ENCODE results near the gene AXL.

AXL gene

DNA sequence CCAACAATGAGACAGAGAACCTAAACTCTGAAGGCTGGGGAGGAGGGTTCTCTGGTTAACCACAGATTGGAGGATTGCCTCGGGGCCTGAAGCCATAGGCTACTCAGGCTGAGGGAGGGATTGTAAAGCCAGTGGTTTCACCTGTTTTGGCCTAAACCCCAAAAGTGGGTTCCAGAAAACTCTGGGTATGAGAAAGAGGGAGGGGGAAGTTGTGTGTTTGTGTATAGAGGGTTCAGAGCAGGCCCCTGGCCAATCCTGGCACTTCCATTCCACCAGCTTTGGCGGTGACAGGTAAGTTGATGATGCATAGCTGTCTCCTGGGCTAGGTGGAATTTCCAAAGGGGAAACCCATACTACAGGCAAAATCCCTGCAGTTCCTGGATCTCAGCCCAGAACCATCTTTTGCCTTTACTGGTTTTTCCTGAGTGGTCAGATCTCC, 77.4 kb downstream of the AXL start:
- Histone ChIP-seq H3K4me3 (ENCODE audit: low read length) (no peak overlapping the region), H3K9me3 (ENCODE audit: insufficient read depth, low read length) (no peaks in the 10 kb centered on the region), H3K4me1 (ENCODE audit: low read length) (peaks cover 42% of the 10 kb centered on the region), H3K27me3 (ENCODE audit: low read depth, low read length) (no peaks in the 10 kb centered on the region), H3K36me3 (replicated peaks; ENCODE audit: low read depth, low read length) (peaks cover 96% of the 10 kb centered on the region), H3K79me2 (ENCODE audit: low read length) (peaks cover 43% of the 10 kb centered on the region), H4K20me1 (ENCODE audit: insufficient read depth, low read length) (no peaks in the 10 kb centered on the region), H3K27ac (ENCODE audit: low read length) (peak overlapping the region; percentile 91), H3K4me2 (ENCODE audit: low read length) (peak overlapping the region; percentile 79; the same call in 1 of the 2 replicates), H2AFZ (ENCODE audit: low read depth, low read length) (no peak overlapping the region), H3K9ac (ENCODE audit: low read length) (peak overlapping the region; percentile 43; the same call in 1 of the 2 replicates)
- TF ChIP-seq EZH2phosphoT487 (IDR thresholded peaks at IDR 0.05; ENCODE audit: low read depth): no peak
- TF ChIP-seq, protein P1, sequence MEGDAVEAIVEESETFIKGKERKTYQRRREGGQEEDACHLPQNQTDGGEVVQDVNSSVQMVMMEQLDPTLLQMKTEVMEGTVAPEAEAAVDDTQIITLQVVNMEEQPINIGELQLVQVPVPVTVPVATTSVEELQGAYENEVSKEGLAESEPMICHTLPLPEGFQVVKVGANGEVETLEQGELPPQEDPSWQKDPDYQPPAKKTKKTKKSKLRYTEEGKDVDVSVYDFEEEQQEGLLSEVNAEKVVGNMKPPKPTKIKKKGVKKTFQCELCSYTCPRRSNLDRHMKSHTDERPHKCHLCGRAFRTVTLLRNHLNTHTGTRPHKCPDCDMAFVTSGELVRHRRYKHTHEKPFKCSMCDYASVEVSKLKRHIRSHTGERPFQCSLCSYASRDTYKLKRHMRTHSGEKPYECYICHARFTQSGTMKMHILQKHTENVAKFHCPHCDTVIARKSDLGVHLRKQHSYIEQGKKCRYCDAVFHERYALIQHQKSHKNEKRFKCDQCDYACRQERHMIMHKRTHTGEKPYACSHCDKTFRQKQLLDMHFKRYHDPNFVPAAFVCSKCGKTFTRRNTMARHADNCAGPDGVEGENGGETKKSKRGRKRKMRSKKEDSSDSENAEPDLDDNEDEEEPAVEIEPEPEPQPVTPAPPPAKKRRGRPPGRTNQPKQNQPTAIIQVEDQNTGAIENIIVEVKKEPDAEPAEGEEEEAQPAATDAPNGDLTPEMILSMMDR (IDR thresholded peaks at IDR 0.05; ENCODE audit: low read depth, low read length): no peak

DNA sequence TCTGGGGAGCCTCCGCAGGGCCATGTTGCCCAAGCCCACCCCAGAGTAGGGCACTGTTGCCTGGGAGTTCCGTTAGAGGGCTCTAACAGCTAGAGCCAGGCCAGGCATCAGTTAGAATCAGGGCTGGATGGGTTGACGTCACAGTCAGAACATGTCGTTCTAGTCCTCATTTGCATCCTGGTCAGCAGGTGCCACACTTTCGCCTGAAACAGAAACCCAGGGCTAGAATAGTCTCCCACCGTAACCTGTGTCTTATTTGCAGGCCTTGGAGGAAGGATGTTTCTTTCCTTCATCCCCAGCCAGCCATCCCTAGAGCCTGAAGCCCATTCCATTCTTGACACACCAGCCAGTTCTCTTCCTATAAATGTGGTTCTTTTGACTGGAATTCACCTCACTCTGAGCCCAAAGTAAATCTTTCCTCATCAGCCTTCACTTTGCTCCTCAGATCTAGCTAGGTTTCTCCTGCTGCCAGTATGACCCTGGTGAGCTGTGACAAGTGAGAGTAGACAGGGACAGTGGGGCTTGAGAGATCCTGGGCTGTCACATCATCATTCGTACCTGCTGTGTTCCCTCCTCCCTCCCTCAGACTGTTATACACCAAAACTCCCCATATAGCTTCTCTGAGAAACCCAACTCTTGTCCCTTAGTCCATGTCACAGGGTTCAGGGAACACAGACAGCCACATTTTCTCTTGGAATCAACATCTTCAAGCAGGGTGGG, 78.8 kb downstream of the AXL start:
- peak overlapping the region; percentile 55 for H3K4me3 ChIP-seq (ENCODE audit: low read length)
- peaks cover 40% of the 10 kb centered on the region for H3K79me2 ChIP-seq (ENCODE audit: low read length)
- H3K4me1 ChIP-seq (ENCODE audit: low read length): peaks cover 42% of the 10 kb centered on the region
- H3K9ac ChIP-seq (ENCODE audit: low read length): peak overlapping the region; percentile 64
- H3K36me3 ChIP-seq (replicated peaks; ENCODE audit: low read depth, low read length): peaks cover 95% of the 10 kb centered on the region
- no peaks in the 10 kb centered on the region for H3K27me3 ChIP-seq (ENCODE audit: low read depth, low read length)
- peak overlapping the region; percentile 79 for H3K4me2 ChIP-seq (ENCODE audit: low read length)
- no peaks in the 10 kb centered on the region for H3K9me3 ChIP-seq (ENCODE audit: insufficient read depth, low read length)
- peak overlapping the region; percentile 91 for H3K27ac ChIP-seq (ENCODE audit: low read length)
- TF ChIP-seq, protein P1 (IDR thresholded peaks at IDR 0.05; ENCODE audit: low read depth, low read length): peak; percentile 34; the same call in 1 of the 2 replicates
- no peak for TF ChIP-seq EZH2phosphoT487 (IDR thresholded peaks at IDR 0.05; ENCODE audit: low read depth)
- H4K20me1 ChIP-seq (ENCODE audit: insufficient read depth, low read length): no peaks in the 10 kb centered on the region
- H2AFZ ChIP-seq (ENCODE audit: low read depth, low read length): no peak overlapping the region

DNA sequence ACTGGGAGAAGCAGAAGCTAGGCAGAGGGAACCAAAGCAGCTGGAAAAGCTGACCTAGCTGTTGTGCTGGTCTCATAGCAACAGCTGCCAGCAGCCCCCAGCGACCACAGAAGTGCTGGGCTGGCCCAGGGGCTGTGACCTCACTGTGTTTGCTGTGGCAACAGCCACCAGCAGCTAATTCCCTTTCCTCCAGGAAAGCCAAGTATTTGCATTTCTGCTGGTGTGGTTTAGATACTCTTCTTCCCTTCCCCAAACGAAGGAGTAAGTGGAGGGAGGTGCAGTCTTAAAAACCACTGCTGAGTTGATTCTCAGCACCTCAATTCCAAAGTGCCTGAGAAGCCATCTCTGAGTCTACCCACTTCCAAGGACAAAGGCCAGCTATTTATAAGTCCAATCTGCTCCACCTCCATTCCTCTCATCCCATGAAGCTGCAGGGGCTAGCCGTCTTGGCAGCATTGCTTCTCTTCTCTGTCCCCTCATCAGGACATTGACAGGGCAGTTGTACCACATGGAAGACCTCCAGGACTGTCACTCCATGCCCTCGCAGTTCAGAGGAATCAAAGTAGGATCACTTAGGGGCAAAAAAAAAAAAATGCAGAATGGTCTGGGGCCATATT, 79.4 kb downstream of the AXL start:
- H3K27me3 ChIP-seq (ENCODE audit: low read depth, low read length): no peaks in the 10 kb centered on the region
- H3K4me3 ChIP-seq (ENCODE audit: low read length): peak overlapping the region; percentile 55
- peak overlapping the region; percentile 79 for H3K4me2 ChIP-seq (ENCODE audit: low read length)
- TF ChIP-seq, protein P1 (IDR thresholded peaks at IDR 0.05; ENCODE audit: low read depth, low read length): no peak
- no peak for TF ChIP-seq EZH2phosphoT487 (IDR thresholded peaks at IDR 0.05; ENCODE audit: low read depth)
- no peak overlapping the region for H2AFZ ChIP-seq (ENCODE audit: low read depth, low read length)
- H3K79me2 ChIP-seq (ENCODE audit: low read length): peaks cover 40% of the 10 kb centered on the region
- H3K27ac ChIP-seq (ENCODE audit: low read length): peak overlapping the region; percentile 91
- H4K20me1 ChIP-seq (ENCODE audit: insufficient read depth, low read length): no peaks in the 10 kb centered on the region
- H3K36me3 ChIP-seq (replicated peaks; ENCODE audit: low read depth, low read length): peaks cover 92% of the 10 kb centered on the region
- H3K9ac ChIP-seq (ENCODE audit: low read length): peak overlapping the region; percentile 64
- no peaks in the 10 kb centered on the region for H3K9me3 ChIP-seq (ENCODE audit: insufficient read depth, low read length)
- H3K4me1 ChIP-seq (ENCODE audit: low read length): peaks cover 42% of the 10 kb centered on the region

DNA sequence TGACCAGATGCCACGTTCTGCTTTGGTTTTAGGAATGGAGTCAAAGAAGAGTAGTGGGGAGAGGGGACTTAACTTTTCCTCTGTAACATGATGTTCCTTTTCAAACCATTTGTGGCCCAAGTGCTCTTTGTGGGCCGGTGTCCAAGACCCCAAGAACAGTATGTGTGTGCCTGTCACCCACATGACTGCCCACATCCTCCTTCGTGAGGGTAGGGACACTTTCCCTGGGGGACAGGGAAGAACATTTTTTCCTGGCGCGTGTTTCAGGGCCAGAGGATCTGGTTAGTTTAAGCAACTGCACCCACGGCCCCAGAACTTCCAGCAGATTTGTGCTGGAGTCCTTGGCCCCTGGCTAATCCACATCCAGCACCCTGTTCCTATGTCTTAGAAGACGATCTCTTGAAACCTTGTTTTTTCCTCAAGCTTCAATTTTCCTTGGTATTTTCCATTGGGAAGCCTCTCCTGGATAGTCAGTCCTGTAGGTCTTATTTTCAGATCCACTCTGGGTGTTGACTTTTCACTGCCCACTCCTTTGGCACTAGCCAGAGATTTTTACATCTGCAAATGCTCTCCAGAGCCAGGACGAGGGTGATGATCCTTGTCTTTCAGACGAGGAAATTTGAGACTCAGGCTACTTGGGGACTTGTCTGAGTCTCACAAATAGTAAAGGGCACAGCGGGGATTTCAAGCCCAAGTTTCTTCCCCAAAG, 80.2 kb downstream of the AXL start:
- H3K9me3 ChIP-seq (ENCODE audit: insufficient read depth, low read length): no peaks in the 10 kb centered on the region
- H3K4me1 ChIP-seq (ENCODE audit: low read length): peaks cover 42% of the 10 kb centered on the region
- TF ChIP-seq, protein P1 (IDR thresholded peaks at IDR 0.05; ENCODE audit: low read depth, low read length): no peak
- peaks cover 92% of the 10 kb centered on the region for H3K36me3 ChIP-seq (replicated peaks; ENCODE audit: low read depth, low read length)
- H4K20me1 ChIP-seq (ENCODE audit: insufficient read depth, low read length): no peaks in the 10 kb centered on the region
- H3K4me3 ChIP-seq (ENCODE audit: low read length): no peak overlapping the region
- peak overlapping the region; percentile 91 for H3K27ac ChIP-seq (ENCODE audit: low read length)
- H2AFZ ChIP-seq (ENCODE audit: low read depth, low read length): no peak overlapping the region
- H3K79me2 ChIP-seq (ENCODE audit: low read length): peaks cover 40% of the 10 kb centered on the region
- H3K4me2 ChIP-seq (ENCODE audit: low read length): no peak overlapping the region
- no peaks in the 10 kb centered on the region for H3K27me3 ChIP-seq (ENCODE audit: low read depth, low read length)
- no peak overlapping the region for H3K9ac ChIP-seq (ENCODE audit: low read length)

All from OCI-LY3 (cell line).